ENCODE data around the gene SNRPD1.
"Not testable (repeated sequence)": the region's sequence is repeated elsewhere in the genome, so short reads cannot be mapped to it uniquely, and the experiment has no call there.

Gene SNRPD1

DNA sequence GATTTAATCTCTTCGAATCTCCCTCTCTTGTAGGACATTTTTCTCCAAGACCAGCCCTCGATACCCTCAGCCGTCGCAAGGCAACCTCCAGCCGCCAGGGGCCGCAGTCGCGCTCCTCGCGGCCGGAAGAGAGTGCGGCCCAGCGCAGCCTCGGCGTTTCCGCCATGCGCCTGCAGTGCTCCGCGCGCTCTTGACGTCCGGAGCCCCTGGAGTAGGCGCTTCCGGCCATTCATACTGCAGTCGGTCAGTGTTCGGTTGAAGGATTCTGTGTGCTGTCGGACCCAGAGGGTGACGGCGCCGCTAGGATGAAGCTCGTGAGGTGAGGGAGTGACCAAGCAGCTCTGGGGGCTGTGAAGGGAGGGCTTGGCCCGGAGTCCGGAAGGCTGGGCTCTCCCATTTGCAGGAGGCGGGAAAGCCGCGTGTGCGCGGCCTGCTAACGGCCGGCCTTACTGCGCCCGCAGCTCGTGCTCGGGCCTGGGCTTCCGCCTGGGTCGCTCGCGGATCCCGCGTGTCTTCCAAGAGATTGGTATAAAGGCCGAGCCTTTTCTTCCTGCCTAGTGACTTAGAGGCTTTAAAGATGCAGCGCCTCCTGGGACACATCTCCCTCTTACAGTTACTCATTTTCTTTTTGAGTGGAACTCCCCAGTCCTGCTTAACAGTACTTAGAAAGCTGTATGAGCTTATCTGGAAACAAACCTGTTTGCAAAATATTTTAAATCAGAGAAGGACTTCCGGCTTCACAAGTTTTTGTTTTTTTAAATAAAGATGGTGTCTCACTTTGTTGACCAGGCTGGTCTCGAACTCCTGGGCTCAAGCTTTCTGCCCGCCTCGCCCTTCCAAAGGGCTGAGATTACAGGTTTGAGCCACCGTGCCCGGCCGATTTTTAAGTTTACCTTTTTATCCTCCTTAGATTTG lies at the start of gene SNRPD1:
Gene SNRPD1, plus strand, starts transcription at position 190 of the 915 bp plus-strand sequence. Its CDS starts 116 bp downstream, at position 306.
- in situ Hi-C loops (cut with MboI; ENCODE audit: low sequenced_read_pairs): no loop called here

DNA sequence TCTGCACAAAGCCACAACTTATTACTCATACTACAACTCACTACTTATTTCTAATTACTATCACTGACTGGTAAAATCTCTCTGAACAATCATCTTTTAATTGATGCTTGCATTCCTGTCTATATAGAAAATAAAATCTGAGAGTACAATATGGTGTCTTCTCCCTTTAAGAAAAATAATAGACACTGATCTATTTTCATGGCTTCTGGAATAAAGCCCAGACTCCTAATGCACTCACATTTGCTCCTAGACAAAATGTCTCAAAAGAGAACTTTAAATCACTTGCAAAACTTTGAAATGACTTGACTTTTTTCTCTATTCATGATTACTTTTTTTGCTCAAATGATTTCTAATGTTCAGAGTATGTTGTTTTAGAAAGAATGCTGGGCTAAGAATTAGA lies 40.3 kb upstream of the SNRPD1 start:
- in situ Hi-C loops (cut with MboI; ENCODE audit: low sequenced_read_pairs): no loop called here

DNA sequence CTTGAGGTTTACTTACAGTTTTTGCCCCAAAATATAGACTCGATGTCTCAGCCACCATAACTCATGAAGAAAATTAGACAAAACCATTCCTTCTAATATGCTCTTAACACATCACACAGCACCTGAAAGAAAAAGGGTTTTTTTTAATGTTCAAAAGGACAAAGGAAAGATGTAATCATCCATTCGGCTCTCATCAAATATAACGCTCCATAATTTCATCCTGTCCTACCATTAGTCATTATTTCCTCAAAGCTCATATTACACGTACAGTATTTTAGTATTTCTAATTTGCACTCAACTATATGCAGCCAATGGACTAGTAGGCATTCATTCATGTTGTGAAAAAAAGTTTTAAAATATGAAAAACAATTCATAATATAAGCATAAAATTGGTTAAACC lies 36.5 kb upstream of the SNRPD1 start:
- in situ Hi-C loops (cut with MboI; ENCODE audit: low sequenced_read_pairs): no loop called here

DNA sequence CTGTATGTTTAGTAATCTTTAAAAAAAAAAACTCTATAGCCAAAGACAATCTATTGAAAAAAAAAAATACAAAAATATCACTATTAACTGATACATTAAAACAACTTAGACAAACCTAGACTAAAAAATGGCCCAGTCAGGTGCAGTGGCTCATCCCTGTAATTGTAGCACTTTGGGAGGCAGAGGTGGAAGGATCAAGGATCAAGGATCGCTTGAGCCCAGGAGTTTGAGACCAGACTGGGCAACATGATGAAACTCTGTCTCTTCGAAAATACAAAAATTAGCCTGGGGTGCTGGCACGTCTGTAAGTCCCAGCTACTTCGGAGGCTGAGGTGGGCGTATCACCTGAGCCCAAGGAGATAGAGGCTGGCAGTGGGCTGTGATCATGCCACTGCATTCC lies 27.7 kb upstream of the SNRPD1 start:
- in situ Hi-C loops (cut with MboI; ENCODE audit: low sequenced_read_pairs): no loop called here

DNA sequence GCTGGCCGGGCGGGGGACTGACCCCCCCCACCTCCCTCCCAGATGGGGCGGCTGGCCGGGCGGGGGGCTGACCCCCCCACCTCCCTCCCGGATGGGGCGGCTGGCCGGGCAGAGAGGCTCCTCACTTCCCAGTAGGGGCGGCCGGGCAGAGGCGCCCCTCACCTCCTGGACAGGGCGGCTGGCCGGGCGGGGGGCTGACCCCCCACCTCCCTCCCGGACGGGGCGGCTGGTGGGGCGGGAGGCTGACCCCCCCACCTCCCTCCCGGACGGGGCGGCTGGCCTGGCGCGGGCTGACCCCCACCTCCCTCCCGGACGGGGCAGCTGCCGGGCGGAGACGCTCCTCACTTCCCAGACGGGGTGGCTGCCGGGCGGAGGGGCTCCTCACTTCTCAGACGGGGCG lies 19.8 kb upstream of the SNRPD1 start:
- in situ Hi-C loops (cut with MboI; ENCODE audit: low sequenced_read_pairs): not testable (repeated sequence)

DNA sequence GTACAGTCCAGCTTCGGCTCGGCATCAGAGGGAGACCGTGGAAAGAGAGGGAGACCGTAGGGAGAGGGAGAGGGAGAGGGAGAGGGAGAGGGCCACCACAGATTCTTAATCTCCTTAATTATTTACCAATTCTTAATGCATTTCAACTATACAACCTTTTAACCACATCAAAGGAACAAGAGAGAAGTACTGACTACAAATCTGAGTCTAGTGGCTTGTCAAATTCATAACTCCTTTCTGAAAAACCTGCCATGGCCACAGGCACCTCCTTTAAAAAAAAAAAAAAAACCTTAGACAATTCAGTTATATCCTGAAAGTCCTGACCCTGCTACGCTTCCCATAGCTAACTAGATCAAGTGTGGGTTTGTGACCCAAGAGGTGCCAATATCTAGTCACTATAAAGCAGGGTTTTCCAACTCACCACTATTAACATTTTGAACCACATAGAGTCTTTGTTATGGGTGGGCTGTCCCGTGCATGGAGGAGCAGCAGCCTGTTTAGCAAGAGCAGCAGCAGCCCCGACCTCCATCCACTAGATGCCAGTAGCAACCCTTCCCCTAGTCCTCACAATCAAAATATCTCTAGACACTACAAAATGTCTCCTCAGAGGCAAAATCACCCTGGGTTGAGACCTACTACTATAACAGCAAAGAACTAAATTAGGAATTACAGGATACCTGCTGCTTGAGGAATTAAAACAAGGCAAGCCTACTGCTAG lies 18.4 kb upstream of the SNRPD1 start:
- in situ Hi-C loops (cut with MboI; ENCODE audit: low sequenced_read_pairs): no loop called here

DNA sequence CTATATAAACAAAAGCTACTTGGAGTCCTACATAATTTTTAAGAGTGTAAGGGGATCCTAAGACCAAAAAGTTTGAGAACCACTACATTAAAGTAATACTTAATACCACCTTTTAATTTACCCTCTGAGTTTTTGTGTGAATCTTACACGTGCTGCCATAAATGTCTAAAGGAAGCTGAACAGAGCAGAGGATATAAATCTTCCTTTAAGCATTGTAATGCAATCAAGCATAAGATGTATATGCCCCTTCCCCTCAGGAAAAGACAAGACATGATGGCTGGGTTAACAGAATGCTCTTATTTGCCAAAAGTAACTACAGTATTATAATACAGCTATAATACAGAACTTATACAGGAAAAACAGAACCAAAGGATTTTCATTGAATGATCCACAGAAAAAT lies 14.5 kb upstream of the SNRPD1 start:
- in situ Hi-C loops (cut with MboI; ENCODE audit: low sequenced_read_pairs): no loop called here

DNA sequence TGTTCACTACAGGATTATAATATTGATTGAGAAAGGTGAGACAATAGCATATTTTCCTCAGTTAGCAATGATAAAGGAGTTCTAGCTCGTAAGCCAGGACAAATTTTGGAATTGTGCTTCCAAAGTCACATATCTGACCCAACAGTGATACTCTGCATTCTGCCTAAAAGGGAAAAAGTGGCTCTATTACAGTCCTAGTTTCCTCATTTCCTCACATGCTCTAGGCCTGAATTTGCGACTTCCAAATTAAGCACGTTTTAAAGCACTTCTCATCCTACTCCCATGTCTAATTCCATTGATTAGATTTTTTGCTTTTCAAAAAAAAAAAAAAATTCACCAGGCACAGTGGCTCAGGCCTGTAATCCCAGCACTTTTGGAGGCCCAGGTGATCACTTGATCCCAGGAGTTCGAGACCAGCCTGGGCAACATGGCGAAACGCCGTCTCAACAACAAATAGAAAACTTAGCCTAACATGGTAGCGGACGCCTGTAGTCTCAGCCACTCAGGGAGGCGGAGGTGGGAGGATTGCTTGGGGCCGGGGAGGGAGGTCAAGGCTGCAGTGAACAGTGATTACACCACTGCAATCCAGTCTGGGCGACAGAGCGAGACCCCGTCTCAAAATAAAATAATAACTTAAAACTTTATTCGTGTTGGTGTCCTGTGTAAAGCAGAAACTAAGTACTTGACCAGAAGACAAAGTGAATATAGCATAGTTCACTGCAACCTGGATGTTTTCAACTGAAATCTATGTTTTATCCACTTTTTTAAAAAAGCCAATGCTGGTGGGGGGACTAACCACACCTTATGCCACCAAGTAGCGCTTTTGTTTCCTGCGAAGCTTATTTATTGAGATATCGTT lies 13.2 kb upstream of the SNRPD1 start:
- in situ Hi-C loops (cut with MboI; ENCODE audit: low sequenced_read_pairs): no loop called here

DNA sequence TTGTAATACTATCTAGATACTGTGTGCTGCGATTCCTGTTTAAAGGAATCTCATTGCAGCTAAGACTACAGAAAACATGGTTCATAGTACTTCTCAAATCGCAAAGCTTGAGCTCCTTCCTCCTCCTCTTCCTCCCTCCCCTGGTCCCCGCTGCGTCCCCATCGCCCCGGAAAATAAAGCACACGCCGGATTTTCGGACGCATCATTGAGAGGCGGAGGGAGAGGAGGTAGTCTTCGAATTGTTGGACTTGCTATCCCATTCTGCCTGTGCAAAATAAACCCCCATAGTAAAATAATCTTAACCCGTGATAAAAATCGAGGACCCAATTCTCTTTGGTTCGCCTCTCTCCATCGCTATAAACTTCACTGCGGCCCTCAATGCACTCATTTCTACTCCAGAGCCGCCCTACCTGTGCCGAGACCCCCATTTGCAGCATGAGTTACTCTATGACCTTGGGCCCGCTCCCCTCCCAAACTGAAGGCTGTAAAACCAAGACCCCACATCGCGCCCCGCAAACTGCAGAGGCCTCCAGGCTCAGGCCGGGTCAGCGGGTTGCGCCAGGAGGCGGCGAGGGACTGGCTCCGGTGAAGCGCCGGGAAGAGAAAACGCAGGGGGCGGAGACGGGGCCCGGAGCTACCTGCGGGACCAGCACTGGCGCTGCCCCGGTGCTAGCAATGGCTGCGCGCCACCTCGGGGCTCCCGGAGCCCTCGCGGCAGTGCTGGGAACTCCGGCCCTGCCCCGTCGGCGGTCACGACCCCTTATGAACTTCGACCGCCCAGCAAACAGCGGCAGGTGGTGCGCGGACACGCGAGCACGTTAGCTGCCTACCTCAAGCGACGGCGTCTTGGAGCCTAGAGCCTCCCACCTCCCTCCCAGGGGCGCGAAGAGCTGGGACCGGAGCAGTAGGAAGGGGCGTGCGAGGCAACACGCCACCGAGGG lies 12.3 kb upstream of the SNRPD1 start:
- in situ Hi-C loops (cut with MboI; ENCODE audit: low sequenced_read_pairs): no loop called here

DNA sequence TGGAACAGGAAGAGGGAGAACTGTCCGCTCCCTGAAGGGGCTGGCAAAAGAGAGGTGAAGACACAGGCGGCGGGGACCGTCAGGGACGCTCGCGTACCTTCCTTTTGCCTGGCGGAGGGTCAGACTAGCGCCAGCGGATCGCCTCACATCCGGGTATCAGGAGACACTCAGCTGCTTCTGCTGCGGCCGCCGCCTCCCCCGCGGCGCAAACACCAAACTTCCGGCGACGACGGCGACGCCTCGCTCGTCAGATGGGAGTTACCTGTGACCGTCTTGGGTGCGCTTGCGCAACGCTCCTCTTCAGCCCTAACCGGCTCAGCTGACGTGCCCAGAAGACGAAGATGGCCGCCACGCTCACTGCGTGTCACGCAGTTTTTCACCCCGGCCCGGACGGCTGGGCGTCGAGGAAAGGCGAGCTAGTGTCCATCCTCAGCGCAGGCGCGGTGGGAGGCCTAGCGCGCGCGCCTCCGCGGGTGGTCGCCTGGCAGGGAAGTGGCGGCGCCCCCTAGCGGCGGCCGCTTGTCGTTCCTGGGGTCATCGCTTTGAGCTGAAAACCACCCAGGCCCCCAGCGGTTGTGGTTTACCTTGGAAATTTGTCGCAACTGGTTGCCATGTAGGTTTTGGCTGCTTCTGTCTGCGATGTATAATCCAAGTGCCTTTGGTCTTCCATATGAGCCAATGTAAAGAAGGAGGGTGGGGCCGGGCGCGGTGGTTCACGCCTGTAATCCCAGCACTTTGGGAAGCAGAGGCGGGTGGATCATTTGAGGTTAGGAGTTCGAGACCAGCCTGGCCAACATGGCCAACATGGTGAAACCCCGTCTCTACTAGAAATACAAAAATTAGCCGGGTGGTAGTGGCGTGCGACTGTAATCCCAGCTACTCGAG lies 11.3 kb upstream of the SNRPD1 start, which contains the start of gene ESCO1:
Gene ESCO1, minus strand, starts transcription at position 179 of the 885 bp plus-strand sequence. CDS start 25,861 bp downstream, outside the sequence.
- in situ Hi-C loops (cut with MboI; ENCODE audit: low sequenced_read_pairs): no loop called here

DNA sequence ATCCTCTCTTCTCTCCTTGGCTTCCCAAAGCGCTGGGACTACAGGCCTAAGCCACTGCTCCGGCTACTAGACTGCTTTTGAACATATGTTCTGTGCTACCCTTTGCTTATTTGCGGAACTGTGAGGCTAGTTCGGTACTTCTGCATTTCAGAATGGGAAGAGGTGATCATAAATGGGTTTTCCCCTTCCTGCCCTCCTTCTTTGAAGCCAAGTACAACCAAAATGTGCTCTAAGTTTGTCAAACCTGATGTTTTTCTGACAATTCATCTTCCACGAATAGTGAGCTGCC lies 9.9 kb upstream of the SNRPD1 start:
- in situ Hi-C loops (cut with MboI; ENCODE audit: low sequenced_read_pairs): no loop called here

DNA sequence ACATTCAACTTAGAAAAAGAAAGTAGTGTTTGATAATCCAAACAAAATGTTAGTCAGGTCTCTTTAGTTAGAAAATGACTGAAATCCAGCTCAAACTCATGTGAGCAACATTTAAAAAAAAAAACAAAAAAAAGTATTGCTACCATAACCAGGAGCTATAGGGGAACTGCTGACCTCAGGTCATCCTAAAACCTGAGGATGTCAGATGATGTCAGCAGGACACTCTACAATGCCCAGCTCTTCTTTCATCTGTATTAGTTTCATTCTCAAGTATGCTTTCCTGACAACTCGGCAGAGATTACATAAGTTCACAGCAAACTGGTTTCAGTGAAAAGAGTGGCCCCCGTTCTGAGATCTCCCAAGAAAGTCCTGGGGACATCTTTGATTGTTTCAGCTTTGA lies 7.4 kb upstream of the SNRPD1 start:
- in situ Hi-C loops (cut with MboI; ENCODE audit: low sequenced_read_pairs): no loop called here

DNA sequence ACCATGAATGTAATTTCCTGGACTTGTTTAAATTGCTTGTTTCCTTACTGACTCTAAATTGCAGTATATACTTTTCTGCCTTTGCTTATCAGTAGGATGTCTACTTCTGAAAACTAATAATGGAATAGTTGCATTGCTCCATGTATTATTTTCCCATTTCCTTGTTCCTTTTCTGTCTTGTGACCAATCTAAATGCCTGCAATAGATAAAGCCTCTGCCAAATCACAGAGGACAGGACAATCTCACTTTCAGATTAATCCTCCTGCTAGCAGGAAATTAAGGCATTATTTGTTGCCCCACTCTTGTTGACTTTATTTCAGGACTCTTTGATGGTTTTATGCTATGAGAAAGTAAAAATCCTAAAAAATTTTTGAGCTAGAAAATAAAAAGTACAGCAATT lies 6.9 kb upstream of the SNRPD1 start:
- in situ Hi-C loops (cut with MboI; ENCODE audit: low sequenced_read_pairs): no loop called here

DNA sequence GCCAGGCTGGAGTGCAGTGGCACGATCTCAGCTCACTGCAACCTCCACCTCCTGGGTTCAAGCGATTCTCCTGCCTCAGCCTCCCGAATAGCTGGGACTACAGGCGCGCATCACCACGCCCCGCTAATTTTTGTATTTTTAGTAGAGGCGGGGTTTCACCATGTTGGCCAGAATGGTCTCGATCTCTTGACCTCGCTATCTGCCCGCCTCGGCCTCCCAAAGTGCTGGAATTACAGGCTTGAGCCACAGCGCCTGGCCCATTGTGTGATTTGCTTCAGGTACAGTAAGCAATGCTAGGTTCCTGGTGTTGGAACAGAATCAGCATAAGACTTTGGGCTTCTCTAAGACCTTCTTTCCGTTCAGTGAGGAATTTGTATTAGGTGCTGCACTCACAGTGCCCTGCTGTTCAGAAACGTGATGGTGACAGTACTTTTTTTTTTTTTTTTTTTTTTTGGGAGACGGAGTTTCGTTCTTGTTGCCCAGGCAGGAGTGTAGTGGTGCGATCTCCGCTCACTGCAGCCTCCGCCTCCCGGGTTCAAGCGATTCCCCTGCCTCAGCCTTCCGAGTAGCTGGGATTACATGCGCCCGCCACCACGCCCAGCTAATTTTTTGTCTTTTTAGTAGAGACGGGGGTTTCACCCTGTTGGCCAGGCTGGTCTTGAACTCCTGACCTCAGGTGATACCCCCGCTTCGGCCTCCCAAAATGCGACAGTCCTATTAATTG lies 551 bp upstream of the SNRPD1 start:
- in situ Hi-C loops (cut with MboI; ENCODE audit: low sequenced_read_pairs): not testable (repeated sequence)

DNA sequence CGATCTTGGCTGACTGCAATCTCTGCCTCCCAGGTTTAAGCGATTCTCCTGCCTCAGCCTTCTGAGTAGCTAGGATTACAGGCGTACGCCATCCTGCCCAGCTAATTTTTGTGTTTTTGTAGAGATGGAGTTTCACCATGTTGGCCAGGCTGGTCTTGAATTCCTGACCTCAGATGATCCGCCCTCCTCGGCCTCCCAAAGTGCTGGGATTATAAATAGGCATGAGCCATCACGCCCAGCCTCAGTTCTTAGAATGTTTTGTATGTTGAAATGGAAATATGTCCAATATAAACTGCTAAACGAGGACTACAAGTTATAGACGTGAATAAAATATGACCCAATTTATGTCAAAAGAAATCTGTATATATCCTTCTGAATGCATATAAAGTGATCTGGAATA lies 9.5 kb downstream of the SNRPD1 start:
- in situ Hi-C loops (cut with MboI; ENCODE audit: low sequenced_read_pairs): not testable (repeated sequence)

DNA sequence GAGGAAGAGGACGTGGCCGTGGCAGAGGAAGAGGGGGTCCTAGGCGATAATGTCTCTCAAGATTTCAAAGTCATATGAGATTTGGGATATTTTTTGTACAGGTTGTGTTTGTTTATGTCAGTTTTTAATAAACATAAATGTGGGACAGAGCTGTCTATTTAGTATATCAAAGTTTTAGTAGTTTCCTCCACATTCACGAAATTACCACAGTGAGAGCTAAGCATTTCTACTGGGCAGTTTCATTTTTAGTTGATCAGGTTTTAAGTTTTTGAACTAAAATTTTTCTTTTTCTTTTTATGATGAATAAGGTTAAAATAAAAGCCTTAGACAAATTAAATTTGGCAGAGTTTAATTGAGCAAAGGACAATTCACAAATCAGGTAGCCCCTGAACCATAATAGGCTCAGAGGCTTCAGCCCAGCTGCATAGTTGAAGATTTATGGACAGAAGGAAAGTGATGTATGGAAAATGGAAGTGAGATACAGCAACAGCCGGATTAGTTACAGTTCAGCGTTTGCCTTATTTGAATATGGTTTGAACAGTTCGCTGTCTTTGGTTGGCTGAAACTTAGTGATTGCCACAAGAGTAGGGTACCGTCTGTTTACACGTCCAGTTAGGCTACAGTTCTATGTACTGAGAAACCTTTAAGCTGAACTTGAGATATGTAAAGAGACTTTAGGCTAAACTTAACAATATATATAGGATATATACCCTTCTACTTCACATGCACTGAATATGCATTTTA lies 17.1 kb downstream of the SNRPD1 start:
- in situ Hi-C loops (cut with MboI; ENCODE audit: low sequenced_read_pairs): no loop called here

DNA sequence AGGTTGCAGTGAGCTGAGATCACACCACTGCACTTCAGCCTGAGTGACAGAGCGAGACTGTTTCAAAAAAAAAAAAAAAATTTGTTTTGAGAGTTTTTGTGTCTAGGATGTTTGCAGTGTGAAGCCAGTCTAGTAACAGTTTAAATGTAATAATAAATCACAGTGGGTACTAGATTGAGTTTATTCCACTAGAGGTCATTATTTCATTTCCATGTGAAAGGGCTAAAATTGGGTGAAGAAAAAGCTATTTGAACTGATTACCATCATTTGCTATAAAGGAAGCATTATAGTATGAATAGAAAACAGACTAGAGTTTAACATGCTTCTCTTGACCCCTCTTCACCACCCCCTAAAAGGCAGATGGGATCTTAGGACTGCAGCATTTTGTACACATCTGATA lies 20.3 kb downstream of the SNRPD1 start:
- in situ Hi-C loops (cut with MboI; ENCODE audit: low sequenced_read_pairs): no loop called here

Measured in hTERT RPE-1 (cell line).